ENCODE data around the gene ZFYVE21.

DNA sequence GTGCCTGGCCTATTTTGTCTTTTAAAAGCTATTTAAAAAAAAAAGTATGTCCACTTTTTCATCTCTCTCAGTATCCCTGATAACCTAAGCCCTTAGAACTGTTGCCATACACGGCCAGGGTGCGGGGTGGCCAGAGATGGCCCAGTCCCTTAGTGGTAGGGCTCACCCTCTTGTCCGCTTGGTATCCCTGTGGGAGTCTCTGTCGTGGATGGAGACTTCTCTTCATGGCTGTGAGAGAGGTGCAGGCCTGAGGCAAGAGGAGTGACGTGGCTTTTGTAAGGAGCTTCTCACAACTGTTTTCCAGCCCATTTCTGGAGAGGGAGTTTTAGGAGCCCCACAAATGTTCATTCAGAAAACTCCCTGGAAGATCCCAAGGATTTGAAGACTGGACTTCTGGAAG, 27.2 kb upstream of the ZFYVE21 start:
- TF ChIP-seq CTCF (IDR thresholded peaks at IDR 0.05) (no peak), POLR2AphosphoS5 (IDR thresholded peaks at IDR 0.05) (no peak), POLR2A (IDR thresholded peaks at IDR 0.05; ENCODE audit: low read depth) (no peak), EP300 (IDR thresholded peaks at IDR 0.05) (no peak)
